A673 (cell line): ENCODE results near the gene MACC1.
"Not testable (repeated sequence)": the region's sequence is repeated elsewhere in the genome, so short reads cannot be mapped to it uniquely, and the experiment has no call there.

Experiments
- EZH2 ChIP-seq: fragments of 200-600 bp; sonication (generic); IDR thresholded peaks from 2 replicates; pipeline ENCODE4 v1.6.1; 2017; ENCODE audit warnings: borderline replicate concordance, low read depth, mild to moderate bottlenecking, mixed read lengths, antibody characterized with exemption, low read length; ENCODE audit not compliant: poor library complexity, severe bottlenecking
- TF ChIP-seq, protein P1 (sequence below): fragments of 300-800, 200-600 bp; sonication (generic); conservative IDR thresholded peaks from 2 replicates; pipeline ENCODE4 v1.5.1; 2017; ENCODE audit warnings: low read depth, mild to moderate bottlenecking, antibody characterized with exemption, low read length, moderate library complexity, mixed read lengths

DNA sequence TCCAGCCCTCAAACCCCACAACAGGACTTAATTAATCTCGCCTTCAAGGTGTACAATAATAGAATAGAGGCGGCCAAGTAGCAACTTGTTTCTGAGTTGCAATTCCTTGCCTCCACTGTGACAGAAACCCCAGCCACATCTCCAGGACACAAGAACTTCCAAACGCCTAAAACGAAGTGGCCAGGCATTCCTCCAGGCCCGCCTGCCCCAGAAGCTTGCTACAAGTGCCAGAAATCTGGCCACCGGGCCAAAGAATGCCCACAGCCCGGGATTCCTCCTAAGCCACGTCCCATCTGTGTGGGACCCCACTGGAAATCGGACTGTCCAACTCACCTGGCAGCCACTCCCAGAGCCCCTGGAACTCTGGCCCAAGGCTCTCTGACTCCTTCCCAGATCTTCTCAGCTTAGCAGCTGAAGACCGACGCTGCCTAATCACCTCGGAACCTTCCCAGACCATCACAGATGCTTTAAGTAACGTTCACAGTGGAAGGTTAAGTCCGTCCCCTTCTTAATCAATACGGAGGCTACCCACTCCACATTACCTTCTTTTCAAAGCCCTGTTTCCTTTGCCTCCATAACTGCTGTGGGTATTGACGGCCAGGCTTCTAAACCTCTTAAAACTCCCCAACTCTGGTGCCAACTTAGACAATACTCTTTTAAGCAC is 94.4 kb downstream of the MACC1 start:
- TF ChIP-seq, protein P1, sequence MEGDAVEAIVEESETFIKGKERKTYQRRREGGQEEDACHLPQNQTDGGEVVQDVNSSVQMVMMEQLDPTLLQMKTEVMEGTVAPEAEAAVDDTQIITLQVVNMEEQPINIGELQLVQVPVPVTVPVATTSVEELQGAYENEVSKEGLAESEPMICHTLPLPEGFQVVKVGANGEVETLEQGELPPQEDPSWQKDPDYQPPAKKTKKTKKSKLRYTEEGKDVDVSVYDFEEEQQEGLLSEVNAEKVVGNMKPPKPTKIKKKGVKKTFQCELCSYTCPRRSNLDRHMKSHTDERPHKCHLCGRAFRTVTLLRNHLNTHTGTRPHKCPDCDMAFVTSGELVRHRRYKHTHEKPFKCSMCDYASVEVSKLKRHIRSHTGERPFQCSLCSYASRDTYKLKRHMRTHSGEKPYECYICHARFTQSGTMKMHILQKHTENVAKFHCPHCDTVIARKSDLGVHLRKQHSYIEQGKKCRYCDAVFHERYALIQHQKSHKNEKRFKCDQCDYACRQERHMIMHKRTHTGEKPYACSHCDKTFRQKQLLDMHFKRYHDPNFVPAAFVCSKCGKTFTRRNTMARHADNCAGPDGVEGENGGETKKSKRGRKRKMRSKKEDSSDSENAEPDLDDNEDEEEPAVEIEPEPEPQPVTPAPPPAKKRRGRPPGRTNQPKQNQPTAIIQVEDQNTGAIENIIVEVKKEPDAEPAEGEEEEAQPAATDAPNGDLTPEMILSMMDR: not testable (repeated sequence)
- TF ChIP-seq EZH2: not testable (repeated sequence)
